GM19238 (cell line): Measurements from ENCODE around the gene VIPR1.
A peak's percentile ranks its signal among the peaks of the same experiment; 100 is the strongest.
"Not testable (repeated sequence)": the region's sequence is repeated elsewhere in the genome, so short reads cannot be mapped to it uniquely, and the experiment has no call there.

ENCODE experiments used
- DNase-seq: peaks from one replicate; pipeline ENCODE4 v3.0.0; 2011; ENCODE audit warnings: low spot score; ENCODE audit not compliant: insufficient read length

VIPR1 gene

DNA sequence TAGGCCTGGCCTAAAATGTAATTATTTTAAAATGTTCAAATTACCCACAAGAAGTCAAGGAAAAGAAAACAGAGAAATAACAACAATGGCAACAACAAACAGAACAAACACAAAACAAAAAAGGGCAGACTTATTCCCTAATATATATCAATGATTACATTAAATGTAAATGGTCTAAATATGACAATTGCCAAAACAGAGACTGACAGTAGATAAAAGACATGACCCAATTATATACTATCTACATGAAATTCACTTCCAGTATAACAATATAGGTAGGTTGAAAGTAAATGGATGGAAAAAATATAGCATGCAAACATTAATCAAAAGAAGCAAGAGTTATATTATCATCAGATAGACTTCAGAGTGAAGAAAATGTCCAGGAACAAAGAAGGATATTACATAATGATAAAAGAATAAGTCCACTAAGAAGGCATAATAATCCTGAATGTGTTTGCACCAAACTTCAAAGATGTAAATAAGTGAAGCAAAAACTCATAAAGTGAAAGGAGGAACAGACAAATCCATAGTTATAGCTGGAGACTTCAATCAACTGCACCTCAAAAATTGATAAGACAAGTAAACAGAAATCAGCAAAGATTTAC lies 72.8 kb downstream of the VIPR1 start:
- no peak for DNase-seq

DNA sequence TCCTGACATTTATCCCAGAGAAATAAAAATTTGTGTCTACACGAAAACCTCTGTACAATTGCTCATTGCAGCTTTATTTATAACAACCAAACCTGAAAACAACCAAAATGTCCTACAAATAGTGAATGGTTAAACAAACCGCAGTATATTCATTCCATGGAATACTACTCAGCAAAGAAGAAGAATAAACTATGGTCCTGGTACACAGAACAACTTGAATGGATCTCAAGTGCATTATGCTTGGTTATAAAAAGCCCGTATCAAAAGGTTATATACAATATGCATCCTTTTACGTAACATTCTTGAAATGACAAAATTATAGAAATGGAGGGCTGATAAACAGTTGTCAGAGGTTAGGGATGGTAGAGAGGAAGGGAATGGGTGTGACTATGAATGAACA lies 75.6 kb downstream of the VIPR1 start:
- DNase-seq: no peak

DNA sequence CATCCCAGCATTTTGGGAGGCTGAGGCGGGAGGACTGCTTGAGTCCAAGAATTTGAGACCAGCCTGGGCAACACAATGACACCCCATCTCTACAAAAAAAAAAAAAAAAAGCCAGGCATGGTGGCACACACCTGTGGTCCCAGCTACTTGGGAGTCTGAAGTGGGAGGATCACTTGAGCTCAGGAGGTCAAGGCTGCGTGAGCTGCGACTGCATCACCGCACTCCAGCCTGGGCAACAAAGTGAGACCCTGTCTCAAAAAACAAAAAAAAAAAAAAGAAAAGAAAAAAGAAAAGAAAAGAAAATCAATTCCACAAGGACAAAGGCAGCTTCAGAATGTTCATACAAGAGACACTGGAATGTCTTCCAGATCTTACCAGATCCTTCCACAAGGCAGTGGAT lies 76.9 kb downstream of the VIPR1 start:
- not testable (repeated sequence) for DNase-seq

DNA sequence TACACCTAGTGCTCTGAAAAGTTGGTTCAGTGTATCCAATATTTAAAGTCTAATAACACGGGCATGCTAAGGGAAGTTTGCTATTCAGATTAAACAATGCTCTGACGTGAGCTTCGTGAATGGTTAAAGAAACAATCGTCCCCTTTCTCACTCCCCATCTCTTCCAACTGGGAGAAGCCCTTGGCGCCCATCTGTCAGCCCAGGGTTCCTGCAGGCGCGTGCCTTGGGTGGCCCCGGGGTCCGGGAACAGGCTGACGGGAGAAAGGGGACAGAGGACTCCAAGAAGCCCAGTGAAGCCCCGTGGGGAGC lies 78.9 kb downstream of the VIPR1 start:
- no peak for DNase-seq

DNA sequence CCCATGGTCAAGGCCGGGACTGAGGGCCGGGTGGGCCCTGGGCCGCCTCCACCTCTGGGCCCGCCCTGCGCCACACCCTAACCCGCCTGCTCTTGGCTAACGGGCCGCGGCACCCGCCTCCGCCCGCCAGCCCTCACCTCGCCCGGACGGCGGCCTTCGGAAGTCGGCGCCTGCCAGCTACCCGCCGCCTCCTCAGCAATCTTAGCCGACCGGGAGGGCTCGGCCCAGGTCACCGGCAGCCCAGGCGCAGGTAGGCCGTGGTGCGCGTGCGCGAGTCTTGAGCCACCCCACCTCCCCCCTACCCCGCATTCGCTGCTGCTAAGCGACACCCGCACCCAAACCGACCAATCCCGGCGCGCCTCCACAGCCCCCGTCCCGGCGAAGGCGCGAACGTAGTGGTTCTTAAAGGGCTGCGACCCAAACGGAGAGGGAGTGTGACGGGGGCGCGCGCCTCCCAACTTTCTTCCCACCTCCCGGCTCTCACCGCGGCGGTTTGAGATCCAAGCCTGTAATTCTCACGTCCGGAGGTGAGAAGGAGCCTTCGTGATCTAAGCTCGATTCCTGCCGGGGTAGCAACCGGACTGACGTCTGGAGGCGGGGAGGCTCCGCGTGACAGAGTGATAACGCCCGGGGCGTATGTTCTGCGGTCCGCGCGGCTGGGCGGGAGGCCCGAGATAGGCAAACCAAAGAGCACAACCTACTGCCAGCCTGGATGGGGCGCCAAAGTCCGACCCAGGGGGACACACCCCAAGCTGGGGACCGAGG lies 79.4 kb downstream of the VIPR1 start, which contains the start of gene SEC22C:
TSS of gene SEC22C (minus strand) at position 259 of the 765 bp plus-strand sequence. CDS start 12,921 bp downstream, outside the sequence.
- peak; percentile 97 for DNase-seq

DNA sequence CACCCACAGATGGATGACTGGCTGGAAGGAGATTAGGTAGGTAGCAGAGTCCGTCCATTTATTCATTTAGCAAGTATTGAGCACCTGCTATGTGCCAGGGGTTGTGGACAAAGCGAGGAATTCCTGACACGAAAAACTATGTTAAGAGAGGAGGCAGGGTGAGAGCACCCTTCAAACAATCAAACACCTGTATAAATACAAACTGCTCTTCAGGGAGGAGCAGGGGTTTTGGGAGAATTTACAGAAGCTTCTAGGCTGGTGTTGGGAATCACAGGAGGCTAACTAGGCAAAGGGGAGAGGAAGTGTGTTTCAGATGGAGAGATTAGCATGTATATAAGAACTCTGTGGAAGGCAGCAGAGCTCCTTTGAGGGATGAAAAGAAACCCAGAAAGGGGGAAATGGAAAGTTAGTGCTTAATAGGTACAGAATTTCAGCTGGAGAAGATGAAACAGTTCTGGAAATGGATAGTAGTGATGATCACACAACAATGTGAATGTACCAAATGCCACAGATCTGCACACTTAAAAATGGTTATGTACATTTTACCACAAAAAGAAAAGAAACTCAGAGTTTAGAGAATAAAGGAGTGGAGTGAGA lies 80.1 kb downstream of the VIPR1 start:
- no peak for DNase-seq
